ENCODE data around the gene TPPP3.
"Not testable (repeated sequence)": the region's sequence is repeated elsewhere in the genome, so short reads cannot be mapped to it uniquely, and the experiment has no call there.

Gene TPPP3

GRCh38 chr16:67370661-67371060, 22.6 kb downstream of the TPPP3 start:
- no peaks in the 10 kb centered on the region for H3K4me1 ChIP-seq (ENCODE audit: control insufficient read depth, insufficient read depth, low read length)
- H3K36me3 ChIP-seq (ENCODE audit: control insufficient read depth, insufficient read depth, low read length) = no peaks in the 10 kb centered on the region
- peaks cover 20% of the 10 kb centered on the region for H3K27me3 ChIP-seq (ENCODE audit: control insufficient read depth, insufficient read depth, low read length, poor library complexity, severe bottlenecking)
- WGBS, 2 experiments = 92 to 94% methylated on average over 4 of the region's 4 CpGs
- H3K27ac ChIP-seq (ENCODE audit: insufficient read depth, low read depth, low read length, poor library complexity, severe bottlenecking) = no peak overlapping the region
- H3K4me3 ChIP-seq (ENCODE audit: insufficient read depth, low read depth, low read length) = no peak overlapping the region
- no peaks in the 10 kb centered on the region for H3K9me3 ChIP-seq (ENCODE audit: control insufficient read depth, low read length)

- Histone ChIP-seq H3K27ac (ENCODE audit: insufficient read depth, low read depth, low read length, poor library complexity, severe bottlenecking) (no peak overlapping the region), H3K36me3 (ENCODE audit: control insufficient read depth, insufficient read depth, low read length) (no peaks in the 10 kb centered on the region), H3K4me1 (ENCODE audit: control insufficient read depth, insufficient read depth, low read length) (peaks cover 5% of the 10 kb centered on the region), H3K4me3 (ENCODE audit: insufficient read depth, low read depth, low read length) (no peak overlapping the region), H3K9me3 (ENCODE audit: control insufficient read depth, low read length) (no peaks in the 10 kb centered on the region), H3K27me3 (ENCODE audit: control insufficient read depth, insufficient read depth, low read length, poor library complexity, severe bottlenecking) (peaks cover 31% of the 10 kb centered on the region)
These were observed 28.6 kb downstream of the TPPP3 start for GRCh38 chr16:67364600-67365235.

GRCh38 chr16:67361038-67361437, 32.3 kb downstream of the TPPP3 start:
- peaks cover 10% of the 10 kb centered on the region for H3K27me3 ChIP-seq (ENCODE audit: control insufficient read depth, insufficient read depth, low read length, poor library complexity, severe bottlenecking)
- H3K27ac ChIP-seq (ENCODE audit: insufficient read depth, low read depth, low read length, poor library complexity, severe bottlenecking) = no peak overlapping the region
- no peaks in the 10 kb centered on the region for H3K36me3 ChIP-seq (ENCODE audit: control insufficient read depth, insufficient read depth, low read length)
- H3K4me1 ChIP-seq (ENCODE audit: control insufficient read depth, insufficient read depth, low read length) = peaks cover 5% of the 10 kb centered on the region
- no peak overlapping the region for H3K4me3 ChIP-seq (ENCODE audit: insufficient read depth, low read depth, low read length)
- WGBS, 2 experiments = 89 to 91% methylated on average over 3 of the region's 3 CpGs
- H3K9me3 ChIP-seq (ENCODE audit: control insufficient read depth, low read length) = no peaks in the 10 kb centered on the region

- 90 to 92% methylated on average over 8 of the region's 8 CpGs for WGBS, 2 experiments
- H3K4me3 ChIP-seq (ENCODE audit: insufficient read depth, low read depth, low read length); H3K36me3 ChIP-seq (ENCODE audit: control insufficient read depth, insufficient read depth, low read length); H3K4me1 ChIP-seq (ENCODE audit: control insufficient read depth, insufficient read depth, low read length); H3K9me3 ChIP-seq (ENCODE audit: control insufficient read depth, low read length); H3K27me3 ChIP-seq (ENCODE audit: control insufficient read depth, insufficient read depth, low read length, poor library complexity, severe bottlenecking); H3K27ac ChIP-seq (ENCODE audit: insufficient read depth, low read depth, low read length, poor library complexity, severe bottlenecking): not testable (repeated sequence)
These were observed 33.6 kb downstream of the TPPP3 start for GRCh38 chr16:67359540-67360269.

- Histone ChIP-seq H3K36me3 (ENCODE audit: control insufficient read depth, insufficient read depth, low read length) (no peaks in the 10 kb centered on the region), H3K9me3 (ENCODE audit: control insufficient read depth, low read length) (no peaks in the 10 kb centered on the region), H3K27ac (ENCODE audit: insufficient read depth, low read depth, low read length, poor library complexity, severe bottlenecking) (no peak overlapping the region), H3K4me3 (ENCODE audit: insufficient read depth, low read depth, low read length) (no peak overlapping the region), H3K27me3 (ENCODE audit: control insufficient read depth, insufficient read depth, low read length, poor library complexity, severe bottlenecking) (no peaks in the 10 kb centered on the region), H3K4me1 (ENCODE audit: control insufficient read depth, insufficient read depth, low read length) (no peaks in the 10 kb centered on the region)
- WGBS, 2 experiments = 82 to 83% methylated on average over 4 of the region's 4 CpGs
These were observed 35.7 kb downstream of the TPPP3 start for GRCh38 chr16:67357561-67357960.

GRCh38 chr16:67356396-67356795, 36.9 kb downstream of the TPPP3 start:
- H3K4me1 ChIP-seq (ENCODE audit: control insufficient read depth, insufficient read depth, low read length) = no peaks in the 10 kb centered on the region
- no peak overlapping the region for H3K4me3 ChIP-seq (ENCODE audit: insufficient read depth, low read depth, low read length)
- WGBS, 2 experiments = 95% methylated on average over 3 of the region's 3 CpGs
- no peaks in the 10 kb centered on the region for H3K9me3 ChIP-seq (ENCODE audit: control insufficient read depth, low read length)
- no peaks in the 10 kb centered on the region for H3K36me3 ChIP-seq (ENCODE audit: control insufficient read depth, insufficient read depth, low read length)
- H3K27ac ChIP-seq (ENCODE audit: insufficient read depth, low read depth, low read length, poor library complexity, severe bottlenecking) = no peak overlapping the region
- no peaks in the 10 kb centered on the region for H3K27me3 ChIP-seq (ENCODE audit: control insufficient read depth, insufficient read depth, low read length, poor library complexity, severe bottlenecking)

GRCh38 chr16:67352463-67352862, 40.8 kb downstream of the TPPP3 start:
- not testable (repeated sequence) for H3K36me3 ChIP-seq (ENCODE audit: control insufficient read depth, insufficient read depth, low read length); H3K4me1 ChIP-seq (ENCODE audit: control insufficient read depth, insufficient read depth, low read length); H3K9me3 ChIP-seq (ENCODE audit: control insufficient read depth, low read length); H3K4me3 ChIP-seq (ENCODE audit: insufficient read depth, low read depth, low read length); H3K27ac ChIP-seq (ENCODE audit: insufficient read depth, low read depth, low read length, poor library complexity, severe bottlenecking); H3K27me3 ChIP-seq (ENCODE audit: control insufficient read depth, insufficient read depth, low read length, poor library complexity, severe bottlenecking)
- WGBS, 2 experiments = 92% methylated on average over 2 of the region's 3 CpGs

GRCh38 chr16:67350324-67350723, 43.0 kb downstream of the TPPP3 start:
- no peaks in the 10 kb centered on the region for H3K4me1 ChIP-seq (ENCODE audit: control insufficient read depth, insufficient read depth, low read length)
- no peaks in the 10 kb centered on the region for H3K27me3 ChIP-seq (ENCODE audit: control insufficient read depth, insufficient read depth, low read length, poor library complexity, severe bottlenecking)
- H3K27ac ChIP-seq (ENCODE audit: insufficient read depth, low read depth, low read length, poor library complexity, severe bottlenecking) = no peak overlapping the region
- H3K4me3 ChIP-seq (ENCODE audit: insufficient read depth, low read depth, low read length) = no peak overlapping the region
- H3K9me3 ChIP-seq (ENCODE audit: control insufficient read depth, low read length) = no peaks in the 10 kb centered on the region
- no peaks in the 10 kb centered on the region for H3K36me3 ChIP-seq (ENCODE audit: control insufficient read depth, insufficient read depth, low read length)
- 83 to 93% methylated on average over 1 of the region's 1 CpG for WGBS, 2 experiments

GRCh38 chr16:67349172-67349571, 44.1 kb downstream of the TPPP3 start:
- no peaks in the 10 kb centered on the region for H3K4me1 ChIP-seq (ENCODE audit: control insufficient read depth, insufficient read depth, low read length)
- no peaks in the 10 kb centered on the region for H3K27me3 ChIP-seq (ENCODE audit: control insufficient read depth, insufficient read depth, low read length, poor library complexity, severe bottlenecking)
- no peak overlapping the region for H3K4me3 ChIP-seq (ENCODE audit: insufficient read depth, low read depth, low read length)
- no peak overlapping the region for H3K27ac ChIP-seq (ENCODE audit: insufficient read depth, low read depth, low read length, poor library complexity, severe bottlenecking)
- H3K9me3 ChIP-seq (ENCODE audit: control insufficient read depth, low read length) = no peaks in the 10 kb centered on the region
- no peaks in the 10 kb centered on the region for H3K36me3 ChIP-seq (ENCODE audit: control insufficient read depth, insufficient read depth, low read length)

GRCh38 chr16:67346341-67346740, 47.0 kb downstream of the TPPP3 start:
- 94 to 100% methylated on average over 2 to 3 of the region's 3 CpGs for WGBS, 2 experiments
- Histone ChIP-seq H3K36me3 (ENCODE audit: control insufficient read depth, insufficient read depth, low read length) (no peaks in the 10 kb centered on the region), H3K4me1 (ENCODE audit: control insufficient read depth, insufficient read depth, low read length) (no peaks in the 10 kb centered on the region), H3K9me3 (ENCODE audit: control insufficient read depth, low read length) (no peaks in the 10 kb centered on the region), H3K27me3 (ENCODE audit: control insufficient read depth, insufficient read depth, low read length, poor library complexity, severe bottlenecking) (no peaks in the 10 kb centered on the region), H3K27ac (ENCODE audit: insufficient read depth, low read depth, low read length, poor library complexity, severe bottlenecking) (no peak overlapping the region), H3K4me3 (ENCODE audit: insufficient read depth, low read depth, low read length) (no peak overlapping the region)
